Heart left ventricle (tissue), 16 donors: ENCODE measurements around the gene AHRR. TPM values are rescaled to one million over a fixed set of nuclear protein-coding genes. Genes with fewer than 3 reads are reported as not detected.

Experiments used
- ATAC-seq, 4 donors: fragments of 200-7000 bp; cut with Tn5 transposase; one replicate each; pipeline ENCODE4 v1.9.1; 2020 to 2022; ENCODE audit warnings: moderate library complexity in 4 of 4, mild to moderate bottlenecking in 3 of 4, moderate number of reproducible peaks in 1 of 4
- DNase-seq, 5 donors: peaks; one replicate each; pipeline ENCODE4 v3.0.0-alpha.2; 2020
- H3K27ac ChIP-seq, 12 donors: fragments of 200-600 bp; sonication (generic) in 4 of 12; one replicate each; pipeline versions ENCODE4 v1.5.0 to v1.8.0; 2016 to 2022; ENCODE audit warnings: mild to moderate bottlenecking in 2 of 12
- H3K27me3 ChIP-seq, 9 donors: fragments of 200-600 bp; sonication (generic) in 2 of 9; one replicate each; pipeline versions ENCODE4 v1.5.1 to v1.8.0; 2016 to 2022; ENCODE audit warnings: mild to moderate bottlenecking in 3 of 9
- H3K36me3 ChIP-seq, 9 donors: fragments of 200-600 bp; sonication (generic) in 2 of 9; one replicate each; pipeline versions ENCODE4 v1.5.0 to v1.8.0; 2018 to 2022; ENCODE audit warnings: mild to moderate bottlenecking in 2 of 9
- H3K4me1 ChIP-seq, 12 donors: fragments of 200-600 bp; sonication (generic) in 4 of 12; one replicate each; pipeline versions ENCODE4 v1.5.0 to v1.8.0; 2016 to 2022; ENCODE audit warnings: mild to moderate bottlenecking in 3 of 12
- H3K4me3 ChIP-seq, 12 donors: fragments of 200-600 bp; sonication (generic) in 4 of 12; one replicate each; pipeline versions ENCODE4 v1.5.0 to v1.8.0; 2017 to 2022; ENCODE audit warnings: mild to moderate bottlenecking in 9 of 12, moderate library complexity in 4 of 12
- H3K9me3 ChIP-seq, 12 donors: fragments of 200-600 bp; sonication (generic) in 4 of 12; one replicate each; pipeline versions ENCODE4 v1.5.0 to v1.8.0; 2016 to 2022; ENCODE audit warnings: mild to moderate bottlenecking in 1 of 12
- CTCF ChIP-seq, 12 donors: fragments of 200-600 bp; sonication (generic) in 4 of 12; IDR thresholded peaks; one replicate each; pipeline versions ENCODE4 v1.5.0 to v1.8.0; 2018 to 2022; ENCODE audit warnings: antibody characterized with exemption in 12 of 12, mild to moderate bottlenecking in 5 of 12
- POLR2A ChIP-seq, 2 donors: fragments of 450-650 bp; IDR thresholded peaks; one replicate each; pipeline ENCODE4 v1.6.1; 2017; ENCODE audit warnings: antibody characterized with exemption in 2 of 2, mild to moderate bottlenecking in 2 of 2, moderate library complexity in 2 of 2
- WGBS, 4 donors: extraction: QIAGEN DNeasy Blood & Tissue Kit in 2 of 4; methylation state at CpG; one replicate each; pipeline versions ENCODE4 v1.1.5 to v1.1.7; 2013 to 2018; 5-methylcytosine and 5-hydroxymethylcytosine counted together
- intact Hi-C, 10 donors: fragments of 100-400 bp; cut with DNase I; formaldehyde crosslinking; loops; one replicate each; pipeline versions ENCODE4 v1.11.1 to v1.14.2; 2022
- polyA plus RNA-seq, 2 donors: library from polyadenylated mRNA; stranded (reverse); fragments of 200-250 nt; gene quantifications; one replicate each; pipeline ENCODE4 v1.2.3, GENCODE V29; 2013
- total RNA-seq, 9 donors: library from RNA; depleted of rRNA in 2 of 9; stranded (reverse); fragments of >200 nt in 2 of 9; fragmentation: NEBNext Ultra II Directional in 3 of 9; extraction: Animal tissue kit (Norgen Biotek cat#: 25700) in 3 of 9; gene quantifications; one replicate each; pipeline versions ENCODE4 v1.1.0 to v1.2.4, GENCODE V29; 2016 to 2023
- donor health status: ischemic (EF 13 %, LVEDD 7.1; RV severe dilation, severe dysfunction).
- donor health status: healthy with polysubstance abuse.
- donor health status: DM: no; HTN: yes; CAD: no.
- donor health status: DM: no; HTN: no; CAD: no.
- donor health status: ischemic (EF 25% LVEDD 6.9; RV normal size, moderate dysfunction).
- donor health status: ischemic (EF 25% LVEDD 5.7; RV mildly dilated, moderate dysfunction).
- donor health status: healthy.
- donor health status: DM: yes; HTN: yes; CAD: no.
- donor health status: ischemic (EF 35%, LVEDD 5.7; RV mildly dilated, moderate dysfunction).
- donor health status: nonischemic (EF 11% LVEDD 7.7; RV severe dilation, severe dysfunction).
- donor health status: DM: yes; HTN: yes; CAD: no.
- donor health status: PGD.
- donor health status: ischemic (EF 29% LVEDD 5.4; RV normal size, mild dysfunction).
- donor health status: nonischemic (EF 23%, LVEDD 6.1; RV moderate dilation, normal function).

Gene AHRR
- total and polyA plus RNA-seq, 11 donors = 0.11 to 0.69 (median 0.26) TPM; not detected in 2

GRCh38 chr5:476102-476813 is 154.7 kb downstream of the AHRR start:
- Histone ChIP-seq H3K27ac (no peak overlapping the region), H3K36me3 (peaks cover 0 to under 1% (median 0%) of the 10 kb centered on the region in 9 donors), H3K4me1 (peaks cover 3 to 40% (median 17%) of the 10 kb centered on the region in 12 donors), H3K9me3 (no peaks in the 10 kb centered on the region), H3K27me3 (peaks cover 12 to 67% (median 48%) of the 10 kb centered on the region in 9 donors), H3K4me3 (no peak overlapping the region)
- 69 to 79% (median 75%) methylated on average over 45 to 51 of the region's 51 CpGs for WGBS, 4 donors
- DNase-seq = peak in 3 of 5 donors; percentile 22 to 59 (median 27)
- intact Hi-C loops = loop anchor here in 1 of 10 donors (10.0 kb wide), 2 partner anchors 139 to 429 kb away; partner anchors contain the start of gene CEP72
- TF ChIP-seq POLR2A (IDR thresholded peaks at IDR 0.05) = no peak
- TF ChIP-seq CTCF (IDR thresholded peaks at IDR 0.05) = no peak
- no peak for ATAC-seq

DNA sequence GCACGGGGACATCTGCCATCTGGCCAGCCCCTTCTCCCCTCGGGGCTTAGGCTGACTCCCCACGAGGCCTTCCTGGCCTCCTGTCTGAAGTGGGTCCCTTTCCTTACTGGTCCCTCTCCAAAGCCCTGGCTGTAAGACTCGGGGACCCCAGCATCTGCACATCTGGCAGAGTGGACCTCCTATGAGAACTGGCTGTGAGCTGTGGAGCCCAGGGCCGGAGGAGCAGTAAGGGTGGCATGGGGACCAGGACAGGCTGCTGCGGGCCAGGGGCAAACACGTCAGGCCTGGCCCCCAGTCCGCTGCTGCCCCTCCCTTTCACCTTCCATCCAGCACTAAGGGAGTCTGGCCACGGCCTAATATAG is 155.3 kb downstream of the AHRR start:
- peaks cover 15 to 69% (median 51%) of the 10 kb centered on the region in 9 donors for H3K27me3 ChIP-seq
- H3K36me3 ChIP-seq = no peaks in the 10 kb centered on the region
- 60 to 72% (median 69%) methylated on average over 9 of the region's 9 CpGs for WGBS, 4 donors
- H3K27ac ChIP-seq = no peak overlapping the region
- intact Hi-C loops = loop anchor here in 1 of 10 donors (10.0 kb wide), 2 partner anchors 138 to 428 kb away; partner anchors contain the start of gene CEP72
- TF ChIP-seq POLR2A (IDR thresholded peaks at IDR 0.05) (no peak), CTCF (IDR thresholded peaks at IDR 0.05) (no peak)
- DNase-seq = peak in 1 of 5 donors; percentile 17
- peaks cover 3 to 34% (median 14%) of the 10 kb centered on the region in 12 donors for H3K4me1 ChIP-seq
- H3K4me3 ChIP-seq = no peak overlapping the region
- no peaks in the 10 kb centered on the region for H3K9me3 ChIP-seq
- ATAC-seq = no peak

GRCh38 chr5:477247-477646 is 155.7 kb downstream of the AHRR start:
- H3K9me3 ChIP-seq = no peaks in the 10 kb centered on the region
- peaks cover 18 to 72% (median 54%) of the 10 kb centered on the region in 9 donors for H3K27me3 ChIP-seq
- 62 to 76% (median 70%) methylated on average over 10 to 19 of the region's 19 CpGs for WGBS, 4 donors
- ATAC-seq (no peak), DNase-seq (peak in 2 of 5 donors; percentile 20 to 53)
- H3K36me3 ChIP-seq = no peaks in the 10 kb centered on the region
- peaks cover 3 to 30% (median 10%) of the 10 kb centered on the region in 12 donors for H3K4me1 ChIP-seq
- TF ChIP-seq POLR2A (IDR thresholded peaks at IDR 0.05) (no peak), CTCF (IDR thresholded peaks at IDR 0.05) (no peak)
- H3K4me3 ChIP-seq = no peak overlapping the region
- intact Hi-C loops = loop anchor here in 1 of 10 donors (10.0 kb wide), 2 partner anchors 138 to 428 kb away; partner anchors contain the start of gene CEP72
- H3K27ac ChIP-seq = no peak overlapping the region

DNA sequence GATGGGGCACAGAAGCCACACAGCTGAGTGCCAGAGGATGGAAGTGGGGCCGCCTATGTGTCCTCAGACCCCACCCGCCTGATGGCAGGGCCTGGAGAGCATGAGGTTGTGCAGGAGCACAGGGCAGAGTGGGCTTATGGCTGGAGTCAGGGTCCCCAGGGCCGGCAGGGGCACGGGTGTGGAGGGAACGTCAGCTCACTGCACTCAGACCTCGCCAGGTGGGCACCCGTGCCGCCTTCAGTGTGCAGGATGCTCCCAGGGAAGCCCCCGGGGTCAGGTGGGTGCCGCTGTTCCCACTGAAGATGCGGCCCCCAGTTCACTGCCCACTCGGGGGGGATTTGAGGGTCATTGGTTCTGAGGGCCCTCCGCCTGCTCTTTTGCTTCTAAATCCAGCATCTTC is 156.4 kb downstream of the AHRR start:
- Histone ChIP-seq H3K4me1 (peaks cover 3 to 25% (median 7%) of the 10 kb centered on the region in 12 donors), H3K27ac (no peak overlapping the region), H3K36me3 (no peaks in the 10 kb centered on the region), H3K4me3 (no peak overlapping the region), H3K27me3 (peaks cover 22 to 78% (median 60%) of the 10 kb centered on the region in 9 donors), H3K9me3 (no peaks in the 10 kb centered on the region)
- 77 to 93% (median 82%) methylated on average over 5 to 13 of the region's 13 CpGs for WGBS, 4 donors
- ATAC-seq = no peak
- DNase-seq = peak in 1 of 5 donors; percentile 29
- TF ChIP-seq CTCF (IDR thresholded peaks at IDR 0.05) = no peak
- no peak for TF ChIP-seq POLR2A (IDR thresholded peaks at IDR 0.05)
- intact Hi-C loops = loop anchor here in 1 of 10 donors (10.0 kb wide), 2 partner anchors 137 to 427 kb away; partner anchors contain the start of gene CEP72
